Gastrocnemius medialis (tissue), 4 donors: ENCODE results near the gene FASTKD3. TPM values are rescaled to one million over a fixed set of nuclear protein-coding genes. Genes with fewer than 3 reads are reported as not detected.
A peak's percentile ranks its signal among the peaks of the same experiment; 100 is the strongest.
"Not testable (repeated sequence)": the region's sequence is repeated elsewhere in the genome, so short reads cannot be mapped to it uniquely, and the experiment has no call there.

Source experiments
- ATAC-seq, 2 donors: fragments of 150-250 bp; one replicate each; pipeline ENCODE4 v1.9.1; 2016
- DNase-seq, 2 donors: peaks; one replicate each; pipeline ENCODE4 v3.0.0-alpha.2; 2019
- H3K27ac ChIP-seq, 4 donors: fragments of 200-600 bp; sonication (generic); 1 replicate in 1 of 4; 2 replicates in 3 of 4; pipeline ENCODE4 v1.5.1; 2016 to 2018; ENCODE audit warnings: mild to moderate bottlenecking in 2 of 4, moderate library complexity in 1 of 4
- H3K27me3 ChIP-seq, 3 donors: fragments of 200-600 bp; sonication (generic) in 2 of 3; 1 replicate in 1 of 3; 2 replicates in 2 of 3; pipeline versions ENCODE4 v1.5.1 to v1.6.0; 2016 to 2019; ENCODE audit warnings: mild to moderate bottlenecking in 1 of 3, moderate library complexity in 1 of 3
- H3K36me3 ChIP-seq, 2 donors: fragments of 200-600 bp; sonication (generic) in 1 of 2; one replicate each; pipeline ENCODE4 v1.5.1; 2017 to 2018
- H3K4me1 ChIP-seq, 2 donors: fragments of 200-600 bp; sonication (generic) in 1 of 2; one replicate each; pipeline ENCODE4 v1.5.1; 2016 to 2017; ENCODE audit warnings: mild to moderate bottlenecking in 2 of 2
- H3K4me3 ChIP-seq, 4 donors: fragments of 200-600 bp; sonication (generic) in 3 of 4; 1 replicate in 1 of 4; 2 replicates in 3 of 4; pipeline ENCODE4 v1.5.1; 2016 to 2019; ENCODE audit warnings: mild to moderate bottlenecking in 2 of 4
- H3K9me3 ChIP-seq, 3 donors: fragments of 200-600 bp; sonication (generic) in 2 of 3; 1 replicate in 1 of 3; 2 replicates in 2 of 3; pipeline ENCODE4 v1.5.1; 2016 to 2019
- CTCF ChIP-seq, 5 experiments: fragments of 450-650 bp in 3 of 5; fragments of 200-600 bp in 2 of 5; sonication (generic) in 2 of 5; IDR thresholded peaks in 4 of 5; conservative IDR thresholded peaks in 1 of 5; 1 replicate in 4 of 5; 2 replicates in 1 of 5; pipeline ENCODE4 v1.5.1; 2016 to 2019; ENCODE audit warnings: antibody characterized with exemption in 5 of 5, mild to moderate bottlenecking in 3 of 5, moderate library complexity in 3 of 5
- POLR2A ChIP-seq, 2 donors: fragments of 450-650 bp; IDR thresholded peaks; one replicate each; pipeline ENCODE4 v1.6.1; 2017; ENCODE audit warnings: antibody characterized with exemption in 2 of 2, mild to moderate bottlenecking in 2 of 2, moderate library complexity in 2 of 2
- in situ Hi-C, 4 donors: fragments of 200-750 bp; cut with MboI; loops; one replicate each; pipeline versions ENCODE4 v1.15.0 to v1.8.0; 2017; ENCODE audit warnings: low sequenced_read_pairs in 4 of 4
- intact Hi-C: fragments of 100-400 bp; cut with DNase I; formaldehyde crosslinking; loops from one replicate; pipeline ENCODE4 v1.15.1; 2023; ENCODE audit warnings: low total_unique reads
- total RNA-seq, 4 donors: library from RNA; depleted of rRNA; stranded (reverse); fragments of >200 nt; gene quantifications; one replicate each; pipeline versions ENCODE4 v1.1.0 to v1.2.3, GENCODE V29; 2016

The FASTKD3 gene
- total RNA-seq: 1 to 10 TPM; 6.8 to 9.4 (median 7.3) TPM

GRCh38 chr5:7868773-7869473 lies at the start of gene FASTKD3, which contains the start of gene MTRR:
FASTKD3 (minus strand) TSS chr5:7869031; CDS start chr5:7868083, 948 bp downstream.
MTRR (plus strand) TSS chr5:7869148; CDS start chr5:7870795, 1,647 bp downstream.
- TF ChIP-seq POLR2A (IDR thresholded peaks at IDR 0.05) (peak; percentile 83 to 89), CTCF (IDR thresholded peaks at IDR 0.05 in 4 of 5, conservative IDR thresholded peaks at IDR 0.05 in 1 of 5) (peak in 2 of 5 experiments; percentile 5 to 14)
- peak within 1 kb of the TSS; percentile 86 to 99 (median 96) for H3K4me3 ChIP-seq
- ATAC-seq: peak; percentile 99 to 100
- no peaks in the 10 kb centered on the region for H3K27me3 ChIP-seq
- in situ Hi-C loops (loop anchor here in 2 of 4 donors (25.0 kb wide), 2 partner anchors 593 to 1232 kb away; partner anchors contain the start of genes NSUN2 (in 2 of the 2) and SRD5A1 (in 2 of the 2)), intact Hi-C loops (loop anchor here (5.0 kb wide), 2 partner anchors 102 to 1157 kb away; partner anchors contain the start of gene TENT4A)
- H3K36me3 ChIP-seq: peaks cover 4 to 16% of the 10 kb centered on the region in 2 donors
- peaks cover 28 to 37% of the 10 kb centered on the region in 2 donors for H3K4me1 ChIP-seq
- peak within 1 kb of the TSS; percentile 89 to 95 (median 93) for H3K27ac ChIP-seq
- H3K9me3 ChIP-seq: no peaks in the 10 kb centered on the region
- DNase-seq: peak; percentile 93

GRCh38 chr5:7917130-7918123 lies 48.6 kb upstream of the FASTKD3 start:
- Histone ChIP-seq H3K4me1 (no peaks in the 10 kb centered on the region), H3K27ac (no peak overlapping the region), H3K4me3 (no peak overlapping the region), H3K36me3 (no peaks in the 10 kb centered on the region), H3K9me3 (no peaks in the 10 kb centered on the region), H3K27me3 (no peaks in the 10 kb centered on the region)
- DNase-seq (no peak), ATAC-seq (no peak)
- in situ Hi-C loops (no loop called here), intact Hi-C loops (no loop called here)
- TF ChIP-seq CTCF (IDR thresholded peaks at IDR 0.05 in 4 of 5, conservative IDR thresholded peaks at IDR 0.05 in 1 of 5) (no peak), POLR2A (IDR thresholded peaks at IDR 0.05) (no peak)

GRCh38 chr5:7916171-7916804 lies 47.5 kb upstream of the FASTKD3 start:
- DNase-seq (no peak), ATAC-seq (no peak)
- TF ChIP-seq POLR2A (IDR thresholded peaks at IDR 0.05): no peak
- no peak for TF ChIP-seq CTCF (IDR thresholded peaks at IDR 0.05 in 4 of 5, conservative IDR thresholded peaks at IDR 0.05 in 1 of 5)
- Histone ChIP-seq H3K9me3 (no peaks in the 10 kb centered on the region), H3K36me3 (no peaks in the 10 kb centered on the region), H3K4me1 (no peaks in the 10 kb centered on the region), H3K27ac (no peak overlapping the region), H3K27me3 (no peaks in the 10 kb centered on the region), H3K4me3 (no peak overlapping the region)
- intact Hi-C loops: no loop called here
- in situ Hi-C loops: no loop called here

- H3K27ac ChIP-seq, DNase-seq, H3K9me3 ChIP-seq, intact Hi-C loops, H3K4me1 ChIP-seq, in situ Hi-C loops, H3K4me3 ChIP-seq, H3K27me3 ChIP-seq, ATAC-seq: not testable (repeated sequence)
- H3K36me3 ChIP-seq: peaks cover 0 to 11% of the 10 kb centered on the region in 2 donors
Observed at GRCh38 chr5:7911429-7911771, 42.6 kb upstream of the FASTKD3 start.
